WTC11 (cell line): ENCODE measurements around the gene OSBPL9. TPM values are rescaled to one million over a fixed set of nuclear protein-coding genes. Genes with fewer than 3 reads are reported as not detected.

ENCODE experiments used
- ATAC-seq: fragments of 200-7000 bp; cut with Tn5 transposase; 2 replicates; pipeline ENCODE4 v1.10.0; 2021; ENCODE audit warnings: mild to moderate bottlenecking, moderate library complexity
- CTCF ChIA-PET: fragments of 300-600 bp; sonication (Branson Sonifier 250); formaldehyde crosslinking; loops from one replicate; lab custom pipeline; 2021; ENCODE audit warnings: antibody characterized with exemption; lab: Charles Lee
- POLR2A ChIA-PET: fragments of 350-600 bp; sonication (Branson Sonifier 250); formaldehyde crosslinking; loops from one replicate; lab custom pipeline; 2021; ENCODE audit warnings: antibody characterized with exemption; lab: Charles Lee
- DNase-seq: peaks from one replicate; pipeline ENCODE4 v3.0.0; 2021; ENCODE audit warnings: low spot score
- H3K27ac Mint-ChIP-seq: 2 replicates; pipeline ENCODE4 v1.8.0; 2021; ENCODE audit warnings: mixed read lengths
- H3K27me3 Mint-ChIP-seq: 2 replicates; pipeline ENCODE4 v1.8.0; 2021; ENCODE audit warnings: low read depth, mild to moderate bottlenecking, moderate library complexity, mixed read lengths
- H3K36me3 Mint-ChIP-seq: 2 replicates; pipeline ENCODE4 v1.8.0; 2021; ENCODE audit warnings: mixed read lengths
- H3K4me1 Mint-ChIP-seq: 2 replicates; pipeline ENCODE4 v1.8.0; 2022; ENCODE audit warnings: mixed read lengths
- H3K4me3 Mint-ChIP-seq: 2 replicates; pipeline ENCODE4 v1.8.0; 2021; ENCODE audit warnings: mild to moderate bottlenecking, moderate library complexity, mixed read lengths
- H3K9me3 Mint-ChIP-seq: 2 replicates; pipeline ENCODE4 v1.8.0; 2021; ENCODE audit warnings: mixed read lengths
- ATF6 ChIP-seq: sonication (generic); formaldehyde crosslinking; IDR thresholded peaks from 2 replicates; pipeline ENCODE4 v1.8.1; 2023; ENCODE audit warnings: mild to moderate bottlenecking, missing genetic modification reagents
- E2F5 ChIP-seq: sonication (generic); formaldehyde crosslinking; IDR thresholded peaks from 2 replicates; pipeline ENCODE4 v1.8.1; 2022; ENCODE audit warnings: mild to moderate bottlenecking, moderate library complexity, missing genetic modification reagents
- GABPB1 ChIP-seq: sonication (generic); formaldehyde crosslinking; IDR thresholded peaks from 2 replicates; pipeline ENCODE4 v1.8.1; 2023; ENCODE audit warnings: mild to moderate bottlenecking, missing genetic modification reagents
- GTF2I ChIP-seq: fragments of 250-450 bp; sonication (Bioruptor Pico); conservative IDR thresholded peaks from 2 replicates; pipeline ENCODE4 v1.4.0; 2021; ENCODE audit warnings: mild to moderate bottlenecking
- JAZF1 ChIP-seq: fragments of 250-450 bp; sonication (Bioruptor Pico); IDR thresholded peaks from 2 replicates; pipeline ENCODE4 v1.9.0; 2021; ENCODE audit warnings: moderate library complexity, mild to moderate bottlenecking, inconsistent platforms
- JUN ChIP-seq: sonication (generic); formaldehyde crosslinking; IDR thresholded peaks from 2 replicates; pipeline ENCODE4 v1.8.0; 2023; ENCODE audit warnings: mild to moderate bottlenecking, missing genetic modification reagents
- MAX ChIP-seq: sonication (generic); formaldehyde crosslinking; IDR thresholded peaks from 2 replicates; pipeline ENCODE4 v1.8.0; 2022; ENCODE audit warnings: mild to moderate bottlenecking, missing genetic modification reagents
- MYBL2 ChIP-seq: sonication (generic); formaldehyde crosslinking; IDR thresholded peaks from 2 replicates; pipeline ENCODE4 v1.8.1; 2023; ENCODE audit warnings: mild to moderate bottlenecking, moderate library complexity, missing genetic modification reagents
- NFATC4 ChIP-seq: fragments of 250-450 bp; sonication (Bioruptor Pico); IDR thresholded peaks from 2 replicates; pipeline ENCODE4 v1.9.0; 2021; ENCODE audit warnings: mild to moderate bottlenecking
- RORB ChIP-seq: fragments of 250-450 bp; sonication (Bioruptor Pico); IDR thresholded peaks from 2 replicates; pipeline ENCODE4 v1.9.0; 2021; ENCODE audit warnings: mild to moderate bottlenecking
- ZBTB43 ChIP-seq: sonication (generic); formaldehyde crosslinking; IDR thresholded peaks from 2 replicates; pipeline ENCODE4 v1.8.1; 2023; ENCODE audit warnings: mild to moderate bottlenecking, missing genetic modification reagents
- ZNF219 ChIP-seq: sonication (generic); formaldehyde crosslinking; IDR thresholded peaks from 2 replicates; pipeline ENCODE4 v1.8.0; 2023; ENCODE audit warnings: missing genetic modification reagents, mild to moderate bottlenecking, borderline replicate concordance
- ZNF232 ChIP-seq: sonication (generic); formaldehyde crosslinking; IDR thresholded peaks from 2 replicates; pipeline ENCODE4 v1.8.0; 2022; ENCODE audit warnings: mild to moderate bottlenecking, missing genetic modification reagents
- ZNF396 ChIP-seq: fragments of 250-450 bp; sonication (Bioruptor Pico); IDR thresholded peaks from 2 replicates; pipeline ENCODE4 v1.8.0; 2021; ENCODE audit warnings: mild to moderate bottlenecking, moderate library complexity, borderline replicate concordance
- total RNA-seq: library from RNA; stranded (reverse); gene quantifications from 3 replicates; pipeline ENCODE4 v1.2.3, GENCODE V29; 2021
- TF ChIP-seq, protein P1 (sequence below): sonication (generic); formaldehyde crosslinking; IDR thresholded peaks from 2 replicates; pipeline ENCODE4 v1.8.1; 2022; ENCODE audit warnings: missing genetic modification reagents, borderline replicate concordance
- TF ChIP-seq, protein P2 (sequence below): fragments of 250-450 bp; sonication (Bioruptor Pico); IDR thresholded peaks from 2 replicates; pipeline ENCODE4 v1.9.0; 2021; ENCODE audit warnings: mild to moderate bottlenecking

Gene OSBPL9
- total RNA-seq, 1 experiment from 2014 or later = 55.6 TPM

DNA sequence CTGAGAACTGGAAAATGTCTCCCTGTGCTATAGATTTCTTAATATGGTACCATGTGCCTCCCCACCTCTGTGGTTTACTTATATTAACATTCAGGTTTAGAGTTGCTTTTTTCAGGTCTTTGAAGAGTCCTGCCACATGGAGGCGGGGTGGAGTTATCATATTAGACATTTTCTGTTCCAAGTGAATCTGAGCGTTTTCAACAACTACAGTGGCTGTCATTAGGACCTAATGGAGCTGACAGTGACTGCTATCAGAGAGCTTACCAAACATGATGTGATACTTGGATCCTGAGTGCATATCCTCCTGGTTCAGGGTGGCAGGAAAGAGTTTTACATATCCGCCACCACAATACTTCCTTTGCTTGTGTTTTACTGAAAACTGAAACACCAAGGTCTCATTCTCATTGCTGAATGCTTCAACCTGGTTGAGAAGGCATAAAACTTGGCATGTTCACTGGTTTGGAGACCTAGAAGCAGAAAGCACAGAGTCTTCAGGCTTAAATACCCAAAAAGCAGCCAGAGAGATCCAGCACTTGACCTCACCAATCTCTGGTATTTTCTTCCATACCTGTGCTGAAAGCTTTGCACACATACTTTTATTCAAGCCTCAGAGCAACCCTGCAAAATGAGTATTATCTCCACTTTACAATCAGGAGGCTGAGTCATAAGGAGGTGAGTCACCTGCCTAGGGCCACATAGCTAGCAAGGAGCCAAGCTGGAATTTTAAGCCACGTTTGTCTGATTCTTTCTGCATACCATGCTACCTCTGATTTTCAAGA, 47.4 kb upstream of the OSBPL9 start:
- peaks cover 15% of the 10 kb centered on the region for H3K4me1 Mint-ChIP-seq
- no peak overlapping the region for H3K27ac Mint-ChIP-seq
- DNase-seq = no peak
- 0 out of 2 replicates have a peak, but pooled peaks have one; percentile 34 for TF ChIP-seq GABPB1 (CRISPR knock-in tag)
- TF ChIP-seq ATF6 = no peak
- peak; percentile 39 for ATAC-seq
- H3K4me3 Mint-ChIP-seq = no peak overlapping the region
- no peaks in the 10 kb centered on the region for H3K9me3 Mint-ChIP-seq
- CTCF ChIA-PET = no interaction called here
- POLR2A ChIA-PET = no interaction called here
- no peaks in the 10 kb centered on the region for H3K27me3 Mint-ChIP-seq
- no peaks in the 10 kb centered on the region for H3K36me3 Mint-ChIP-seq

- TF ChIP-seq NFATC4 (CRISPR knock-in tag) = no peak
- TF ChIP-seq MAX (CRISPR knock-in tag) = no peak
- TF ChIP-seq, protein P1, sequence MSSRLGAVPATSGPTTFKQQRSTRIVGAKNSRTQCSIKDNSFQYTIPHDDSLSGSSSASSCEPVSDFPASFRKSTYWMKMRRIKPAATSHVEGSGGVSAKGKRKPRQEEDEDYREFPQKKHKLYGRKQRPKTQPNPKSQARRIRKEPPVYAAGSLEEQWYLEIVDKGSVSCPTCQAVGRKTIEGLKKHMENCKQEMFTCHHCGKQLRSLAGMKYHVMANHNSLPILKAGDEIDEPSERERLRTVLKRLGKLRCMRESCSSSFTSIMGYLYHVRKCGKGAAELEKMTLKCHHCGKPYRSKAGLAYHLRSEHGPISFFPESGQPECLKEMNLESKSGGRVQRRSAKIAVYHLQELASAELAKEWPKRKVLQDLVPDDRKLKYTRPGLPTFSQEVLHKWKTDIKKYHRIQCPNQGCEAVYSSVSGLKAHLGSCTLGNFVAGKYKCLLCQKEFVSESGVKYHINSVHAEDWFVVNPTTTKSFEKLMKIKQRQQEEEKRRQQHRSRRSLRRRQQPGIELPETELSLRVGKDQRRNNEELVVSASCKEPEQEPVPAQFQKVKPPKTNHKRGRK = no peak
- no peak for TF ChIP-seq MYBL2 (CRISPR knock-in tag)
- no peak for TF ChIP-seq ZNF232 (CRISPR knock-in tag)
- TF ChIP-seq ZBTB43 = no peak
- TF ChIP-seq JUN (CRISPR knock-in tag) = no peak
- TF ChIP-seq ZNF219 (CRISPR knock-in tag) = no peak
- TF ChIP-seq ZNF396 = no peak
- no peak for TF ChIP-seq GTF2I (CRISPR knock-in tag)
- TF ChIP-seq E2F5 (CRISPR knock-in tag) = no peak
- no peak for TF ChIP-seq JAZF1 (CRISPR knock-in tag)
- TF ChIP-seq, protein P2, sequence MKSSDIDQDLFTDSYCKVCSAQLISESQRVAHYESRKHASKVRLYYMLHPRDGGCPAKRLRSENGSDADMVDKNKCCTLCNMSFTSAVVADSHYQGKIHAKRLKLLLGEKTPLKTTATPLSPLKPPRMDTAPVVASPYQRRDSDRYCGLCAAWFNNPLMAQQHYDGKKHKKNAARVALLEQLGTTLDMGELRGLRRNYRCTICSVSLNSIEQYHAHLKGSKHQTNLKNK (CRISPR knock-in tag) = no peak
- TF ChIP-seq RORB = no peak
- no peak overlapping the region for H3K4me3 Mint-ChIP-seq
- no peaks in the 10 kb centered on the region for H3K27me3 Mint-ChIP-seq
- no peak for DNase-seq
- H3K27ac Mint-ChIP-seq = no peak overlapping the region
- H3K4me1 Mint-ChIP-seq = peaks cover 15% of the 10 kb centered on the region
- no peaks in the 10 kb centered on the region for H3K36me3 Mint-ChIP-seq
- POLR2A ChIA-PET = no interaction called here
- no peaks in the 10 kb centered on the region for H3K9me3 Mint-ChIP-seq
- CTCF ChIA-PET = no interaction called here
- ATAC-seq = no peak
These were observed 46.7 kb upstream of the OSBPL9 start for GRCh38 chr1:51570063-51570710.
